Stomach (tissue), 4 donors: ENCODE data around the gene BTG4.

Experiments used
- EP300 ChIP-seq: sonication (generic); formaldehyde crosslinking; IDR thresholded peaks from one replicate; pipeline ENCODE4 v1.6.1; 2017; ENCODE audit warnings: antibody characterized with exemption
- POLR2A ChIP-seq, 4 donors: fragments of 450-650 bp; IDR thresholded peaks; one replicate each; pipeline ENCODE4 v1.6.1; 2016; ENCODE audit warnings: antibody characterized with exemption in 4 of 4, control low read depth in 2 of 4, mild to moderate bottlenecking in 1 of 4, moderate library complexity in 1 of 4
- POLR2AphosphoS5 ChIP-seq, 3 donors: sonication (generic); formaldehyde crosslinking; IDR thresholded peaks; one replicate each; pipeline ENCODE4 v1.6.1; 2016; ENCODE audit warnings: antibody characterized with exemption in 3 of 3
- TF ChIP-seq, protein P1 (sequence below), 7 experiments: fragments of 450-650 bp in 4 of 7; fragments of 200-600 bp in 3 of 7; sonication (generic) in 3 of 7; IDR thresholded peaks; one replicate each; pipeline ENCODE4 v1.5.1; 2016 to 2019; ENCODE audit warnings: antibody characterized with exemption in 7 of 7, control low read depth in 2 of 7, mild to moderate bottlenecking in 1 of 7

DNA sequence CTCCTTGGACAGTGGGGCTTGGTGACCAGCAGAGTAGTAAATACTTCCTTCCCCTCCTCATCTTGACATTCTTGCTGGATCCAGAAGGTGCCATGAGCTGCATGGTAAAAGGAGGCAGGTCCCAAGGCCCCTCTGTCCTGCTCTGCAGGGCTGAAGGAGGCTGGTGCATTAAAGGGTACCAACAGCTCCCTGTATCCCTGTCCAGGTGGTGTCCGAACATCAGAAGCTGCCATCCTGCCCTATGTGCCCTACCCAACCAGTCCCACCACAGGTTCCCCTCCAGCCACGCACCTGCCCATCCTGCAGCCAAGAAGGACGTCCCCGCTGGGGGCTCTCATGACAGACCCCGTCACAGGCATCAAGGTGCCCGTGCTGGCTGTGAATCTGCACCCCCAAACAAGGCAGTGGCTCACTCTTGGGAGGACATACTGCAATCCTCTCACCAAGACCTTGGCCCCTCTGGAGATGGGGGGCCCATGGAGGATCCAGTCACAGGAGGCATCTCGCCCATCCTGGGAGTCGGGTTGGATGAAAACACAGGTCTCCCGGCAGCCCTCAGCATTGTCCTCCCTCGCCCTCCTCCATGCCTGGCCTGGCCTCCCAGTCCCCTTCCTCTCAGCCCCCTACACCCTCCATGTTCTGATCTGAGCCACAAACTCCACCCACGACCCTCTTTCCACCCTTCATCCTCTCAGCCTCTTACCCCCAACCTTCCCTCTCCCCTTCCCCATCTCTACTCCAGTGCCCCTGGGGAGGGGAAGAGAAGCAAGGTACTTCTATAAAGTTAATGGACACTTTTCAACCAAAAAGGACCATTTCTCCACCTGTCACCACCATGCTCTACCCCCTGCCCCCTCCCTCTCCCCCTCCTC is 55.1 kb downstream of the BTG4 start:
- TF ChIP-seq, protein P1, sequence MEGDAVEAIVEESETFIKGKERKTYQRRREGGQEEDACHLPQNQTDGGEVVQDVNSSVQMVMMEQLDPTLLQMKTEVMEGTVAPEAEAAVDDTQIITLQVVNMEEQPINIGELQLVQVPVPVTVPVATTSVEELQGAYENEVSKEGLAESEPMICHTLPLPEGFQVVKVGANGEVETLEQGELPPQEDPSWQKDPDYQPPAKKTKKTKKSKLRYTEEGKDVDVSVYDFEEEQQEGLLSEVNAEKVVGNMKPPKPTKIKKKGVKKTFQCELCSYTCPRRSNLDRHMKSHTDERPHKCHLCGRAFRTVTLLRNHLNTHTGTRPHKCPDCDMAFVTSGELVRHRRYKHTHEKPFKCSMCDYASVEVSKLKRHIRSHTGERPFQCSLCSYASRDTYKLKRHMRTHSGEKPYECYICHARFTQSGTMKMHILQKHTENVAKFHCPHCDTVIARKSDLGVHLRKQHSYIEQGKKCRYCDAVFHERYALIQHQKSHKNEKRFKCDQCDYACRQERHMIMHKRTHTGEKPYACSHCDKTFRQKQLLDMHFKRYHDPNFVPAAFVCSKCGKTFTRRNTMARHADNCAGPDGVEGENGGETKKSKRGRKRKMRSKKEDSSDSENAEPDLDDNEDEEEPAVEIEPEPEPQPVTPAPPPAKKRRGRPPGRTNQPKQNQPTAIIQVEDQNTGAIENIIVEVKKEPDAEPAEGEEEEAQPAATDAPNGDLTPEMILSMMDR (IDR thresholded peaks at IDR 0.05): no peak
- no peak for TF ChIP-seq POLR2A (IDR thresholded peaks at IDR 0.05)
- TF ChIP-seq POLR2AphosphoS5 (IDR thresholded peaks at IDR 0.05): no peak
- no peak for TF ChIP-seq EP300
